Muscle layer of duodenum (tissue), 2 donors: ENCODE measurements around the gene FAM83F.
A peak's percentile ranks its signal among the peaks of the same experiment; 100 is the strongest.
"Not testable (repeated sequence)": the region's sequence is repeated elsewhere in the genome, so short reads cannot be mapped to it uniquely, and the experiment has no call there.

ENCODE experiments used
- H3K27ac ChIP-seq: one replicate; pipeline ENCODE4 v1.7.0; 2013; ENCODE audit warnings: mild to moderate bottlenecking, low read length
- H3K27me3 ChIP-seq: one replicate; pipeline ENCODE4 v1.7.0; 2013; ENCODE audit warnings: low read depth, mild to moderate bottlenecking, control low read depth, low read length
- H3K36me3 ChIP-seq, 2 donors: one replicate each; pipeline ENCODE4 v1.7.0; 2013; ENCODE audit warnings: low read length in 2 of 2, control low read depth in 1 of 2, mild to moderate bottlenecking in 1 of 2; ENCODE audit not compliant: insufficient read depth in 2 of 2, control insufficient read depth in 1 of 2
- H3K4me1 ChIP-seq, 2 donors: one replicate each; pipeline ENCODE4 v1.7.0; 2013; ENCODE audit warnings: low read length in 2 of 2, mild to moderate bottlenecking in 2 of 2, control low read depth in 1 of 2, moderate library complexity in 1 of 2; ENCODE audit not compliant: insufficient read depth in 2 of 2, control insufficient read depth in 1 of 2
- H3K4me3 ChIP-seq, 2 donors: one replicate each; pipeline ENCODE4 v1.7.0; 2013; ENCODE audit warnings: low read length in 2 of 2, low read depth in 1 of 2, mild to moderate bottlenecking in 1 of 2
- H3K9me3 ChIP-seq, 2 donors: one replicate each; pipeline ENCODE4 v1.7.0; 2013; ENCODE audit warnings: low read length in 2 of 2, control low read depth in 1 of 2, mild to moderate bottlenecking in 1 of 2; ENCODE audit not compliant: control insufficient read depth in 1 of 2
- donor health status: healthy.

The FAM83F gene

DNA sequence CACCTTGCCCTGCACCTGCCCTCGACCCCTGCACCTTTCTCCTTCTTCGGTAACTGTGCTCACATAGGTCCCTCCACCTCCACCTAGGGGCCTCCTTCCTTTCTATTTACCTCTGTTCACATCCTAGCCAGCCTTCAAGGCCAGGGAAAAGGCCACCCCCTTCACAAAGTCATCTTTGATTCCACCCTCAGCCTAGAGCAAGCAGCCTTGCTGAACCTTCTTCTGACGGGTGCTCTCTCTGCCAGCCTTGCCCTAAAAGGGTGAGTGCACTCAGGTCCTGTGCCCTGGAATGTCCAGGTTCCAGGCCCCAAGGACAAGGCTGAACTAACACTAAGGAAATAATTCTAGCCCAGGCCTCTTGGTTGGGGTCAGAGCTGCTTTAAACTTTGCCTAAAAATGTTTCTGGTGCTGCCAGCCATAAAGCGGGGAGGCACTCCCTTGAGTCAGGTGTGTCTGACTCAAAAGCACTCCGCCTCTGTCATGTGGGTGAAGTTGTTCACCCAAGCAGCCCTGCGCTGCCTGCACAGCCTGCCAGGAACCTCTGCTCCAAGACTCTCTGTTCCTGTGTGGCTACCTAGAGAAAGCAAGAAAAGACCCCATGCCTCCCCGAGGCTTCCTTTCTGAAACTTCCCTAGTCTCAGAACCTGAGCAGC, 9.2 kb upstream of the FAM83F start:
- H3K36me3 ChIP-seq, result no peaks in the 10 kb centered on the region

DNA sequence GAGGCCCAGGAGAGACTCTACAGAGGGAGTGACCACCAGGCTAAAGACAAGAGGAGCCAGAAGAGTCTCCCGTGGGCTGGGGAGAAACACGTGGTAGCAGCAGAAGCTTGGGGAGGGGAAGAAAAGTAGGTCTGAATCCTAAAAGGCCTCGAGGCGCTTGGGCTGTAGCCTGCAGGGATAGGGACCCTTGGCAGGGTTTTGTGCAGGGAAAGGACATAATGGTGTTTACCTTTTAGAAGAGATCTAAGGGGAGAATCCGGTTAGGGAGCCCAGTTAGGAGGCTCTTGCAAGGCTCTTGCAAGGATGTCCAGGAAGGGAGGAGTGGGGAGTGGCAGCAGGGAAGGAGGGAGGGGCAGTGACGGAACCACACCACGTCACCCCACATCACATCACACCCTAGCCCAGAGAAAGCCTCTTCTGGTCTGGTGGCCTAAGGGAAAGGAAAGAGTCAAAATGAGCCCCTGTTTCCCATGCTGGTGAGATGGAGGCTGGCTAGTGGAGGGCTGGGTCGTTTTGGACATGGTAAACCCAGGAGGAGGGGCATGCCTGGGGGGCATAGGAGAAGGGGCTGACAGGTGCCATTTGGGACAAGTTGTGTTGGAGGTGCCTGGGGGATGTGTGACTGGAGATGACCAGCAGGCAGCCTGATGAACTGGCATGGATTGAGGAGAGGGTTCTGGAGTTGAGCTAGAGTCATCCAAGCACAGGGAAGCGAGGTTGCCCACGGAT, 6.2 kb upstream of the FAM83F start:
- Histone ChIP-seq H3K27me3 (peaks cover under 1% of the 10 kb centered on the region), H3K36me3 (no peaks in the 10 kb centered on the region), H3K4me3 (no peak overlapping the region), H3K4me1 (no peaks in the 10 kb centered on the region), H3K27ac (no peak overlapping the region), H3K9me3 (no peaks in the 10 kb centered on the region)

More for the DNA sequence above, 9.2 kb upstream of the FAM83F start:
- no peak overlapping the region for H3K27ac ChIP-seq
- no peaks in the 10 kb centered on the region for H3K9me3 ChIP-seq
- H3K4me1 ChIP-seq, result no peaks in the 10 kb centered on the region
- no peaks in the 10 kb centered on the region for H3K27me3 ChIP-seq
- no peak overlapping the region for H3K4me3 ChIP-seq

DNA sequence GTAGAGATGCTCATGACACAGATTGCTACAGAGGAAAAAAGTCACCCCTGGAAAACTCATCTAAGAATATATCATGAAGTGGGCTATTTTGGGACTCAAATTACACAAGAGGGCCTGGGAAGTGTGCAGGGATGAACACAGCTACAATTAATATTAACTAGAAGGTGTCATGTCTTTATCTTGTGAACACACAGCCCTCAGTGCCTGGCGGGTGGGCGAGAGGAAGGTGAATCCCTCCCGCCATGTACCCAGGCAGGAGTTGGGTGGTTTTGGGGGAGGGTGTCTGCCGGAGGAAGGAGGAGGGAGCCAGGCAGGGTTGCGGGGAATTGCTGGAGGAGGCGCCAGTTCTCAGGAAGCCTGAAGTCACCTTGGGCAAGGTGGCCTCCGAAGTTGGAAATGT, 5.1 kb upstream of the FAM83F start:
- H3K27ac ChIP-seq, result no peak overlapping the region
- H3K27me3 ChIP-seq, result peaks cover 7% of the 10 kb centered on the region
- H3K4me1 ChIP-seq, result peaks cover 0 to 4% of the 10 kb centered on the region in 2 donors
- no peaks in the 10 kb centered on the region for H3K36me3 ChIP-seq
- H3K4me3 ChIP-seq, result no peak overlapping the region
- no peaks in the 10 kb centered on the region for H3K9me3 ChIP-seq

DNA sequence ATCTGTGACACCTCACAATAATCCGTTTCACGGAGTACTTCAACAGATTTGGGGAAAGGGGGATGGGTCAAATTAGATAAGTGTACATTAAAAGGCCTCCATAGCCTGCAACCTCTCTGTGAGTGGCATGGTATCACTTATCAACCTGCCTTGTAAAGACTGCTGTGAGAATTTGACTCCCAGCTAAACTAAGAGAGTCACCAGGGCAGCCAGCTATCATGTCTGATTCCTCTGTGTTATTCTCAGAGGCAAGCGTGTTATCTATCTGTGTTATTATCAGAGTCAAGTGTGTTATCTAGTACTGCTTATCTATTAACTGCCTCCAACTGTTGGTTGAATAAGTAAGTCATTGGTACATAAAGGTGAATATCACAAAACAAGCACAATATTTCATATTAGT, 4.1 kb upstream of the FAM83F start:
- Histone ChIP-seq H3K9me3 (no peaks in the 10 kb centered on the region), H3K27ac (no peak overlapping the region), H3K4me3 (no peak overlapping the region), H3K4me1 (peaks cover 0 to 4% of the 10 kb centered on the region in 2 donors), H3K36me3 (no peaks in the 10 kb centered on the region), H3K27me3 (peaks cover 13% of the 10 kb centered on the region)

DNA sequence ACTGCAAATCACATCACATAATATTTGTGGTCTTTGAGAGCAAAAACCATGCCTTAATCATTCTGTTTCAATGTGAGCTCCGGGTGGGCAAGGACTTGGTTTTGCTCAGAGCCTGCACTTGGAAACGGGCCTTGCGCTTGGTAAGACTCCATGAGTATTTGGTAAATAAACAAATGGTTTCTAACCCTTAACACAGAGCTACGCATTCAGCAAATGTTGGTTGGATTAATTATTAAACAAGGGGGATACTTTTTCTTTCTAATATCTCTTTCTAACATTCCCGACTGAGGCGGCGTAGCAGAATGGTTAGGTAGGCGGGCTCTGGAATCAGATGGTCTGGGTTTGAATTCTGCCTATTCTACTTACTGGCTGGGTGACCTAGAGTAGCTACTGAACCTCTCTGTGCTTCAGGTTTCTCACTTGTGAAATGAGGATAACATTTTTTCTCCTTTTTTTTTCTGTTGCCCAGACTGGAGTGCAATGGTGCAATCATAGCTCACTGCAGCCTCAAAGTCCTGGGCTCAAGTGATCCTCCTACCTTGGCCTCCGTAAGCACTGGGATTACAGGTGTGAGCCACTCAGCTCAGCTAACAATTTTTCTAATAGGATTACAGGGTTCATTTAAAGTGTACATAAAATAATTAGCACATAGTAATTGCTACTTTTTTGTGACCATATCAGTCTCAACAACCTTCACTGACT, 3.4 kb upstream of the FAM83F start:
- Histone ChIP-seq H3K4me3 (no peak overlapping the region), H3K9me3 (no peaks in the 10 kb centered on the region), H3K27ac (no peak overlapping the region), H3K4me1 (peaks cover 0 to 4% of the 10 kb centered on the region in 2 donors), H3K36me3 (no peaks in the 10 kb centered on the region), H3K27me3 (peaks cover 18% of the 10 kb centered on the region)

DNA sequence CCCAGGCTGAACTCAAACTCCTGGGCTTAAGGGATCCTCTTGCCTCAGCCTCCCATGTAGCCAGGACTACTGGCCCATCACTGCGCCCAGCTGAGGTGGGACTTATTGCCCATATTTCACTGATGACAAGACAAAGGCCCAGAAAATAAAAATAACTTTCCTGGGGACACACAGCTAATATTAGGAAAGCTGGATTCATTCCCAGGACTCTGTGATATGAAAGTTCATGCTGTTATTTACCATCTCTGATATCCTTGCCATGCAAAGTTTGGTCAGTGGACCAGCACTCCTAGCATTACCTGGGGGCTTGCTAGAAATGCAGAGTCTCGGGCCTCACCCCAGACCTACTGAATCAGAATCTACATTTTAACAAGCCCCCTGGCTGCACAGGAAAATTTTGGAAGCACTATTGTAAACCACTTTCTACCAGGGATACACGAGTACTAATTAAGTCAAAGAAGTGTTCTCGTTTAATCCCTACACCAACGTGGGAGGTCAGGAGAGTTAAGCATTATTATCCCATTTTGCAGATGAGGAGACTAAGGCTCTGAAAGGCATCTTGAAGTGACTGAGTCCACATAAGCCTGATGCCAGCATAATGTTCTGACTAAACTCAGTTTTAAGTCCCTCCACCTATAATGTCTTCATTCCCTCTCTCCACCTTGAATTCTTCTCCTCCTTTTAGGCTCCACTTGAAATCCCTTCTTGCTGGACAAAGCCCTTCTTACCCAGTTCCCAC, 2.5 kb upstream of the FAM83F start:
- Histone ChIP-seq H3K36me3 (no peaks in the 10 kb centered on the region), H3K4me1 (peaks cover 4 to 5% of the 10 kb centered on the region in 2 donors), H3K9me3 (no peaks in the 10 kb centered on the region), H3K27ac (no peak overlapping the region), H3K27me3 (peaks cover 18% of the 10 kb centered on the region), H3K4me3 (no peak overlapping the region)

DNA sequence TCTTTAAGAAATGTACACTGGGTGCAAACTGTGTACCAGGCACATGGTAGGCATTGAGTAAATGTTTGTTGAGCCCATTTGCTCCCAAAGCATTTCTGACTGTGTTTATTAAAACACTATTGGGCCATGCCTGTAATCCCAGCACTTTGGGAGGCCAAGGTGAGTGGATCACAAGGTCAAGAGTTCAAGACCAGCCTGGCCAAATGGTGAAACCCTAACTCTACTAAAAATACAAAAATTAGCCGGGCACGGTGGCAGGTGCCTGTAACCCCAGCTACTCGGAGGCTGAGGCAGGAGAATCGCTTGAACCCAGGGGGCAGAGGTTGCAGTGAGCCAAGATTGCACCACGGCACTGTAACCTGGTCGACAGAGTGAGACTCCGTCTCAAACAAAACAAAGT, 1.9 kb upstream of the FAM83F start:
- not testable (repeated sequence) for H3K36me3 ChIP-seq, H3K27ac ChIP-seq, H3K4me3 ChIP-seq, H3K4me1 ChIP-seq, H3K9me3 ChIP-seq
- H3K27me3 ChIP-seq, result peaks cover 21% of the 10 kb centered on the region

DNA sequence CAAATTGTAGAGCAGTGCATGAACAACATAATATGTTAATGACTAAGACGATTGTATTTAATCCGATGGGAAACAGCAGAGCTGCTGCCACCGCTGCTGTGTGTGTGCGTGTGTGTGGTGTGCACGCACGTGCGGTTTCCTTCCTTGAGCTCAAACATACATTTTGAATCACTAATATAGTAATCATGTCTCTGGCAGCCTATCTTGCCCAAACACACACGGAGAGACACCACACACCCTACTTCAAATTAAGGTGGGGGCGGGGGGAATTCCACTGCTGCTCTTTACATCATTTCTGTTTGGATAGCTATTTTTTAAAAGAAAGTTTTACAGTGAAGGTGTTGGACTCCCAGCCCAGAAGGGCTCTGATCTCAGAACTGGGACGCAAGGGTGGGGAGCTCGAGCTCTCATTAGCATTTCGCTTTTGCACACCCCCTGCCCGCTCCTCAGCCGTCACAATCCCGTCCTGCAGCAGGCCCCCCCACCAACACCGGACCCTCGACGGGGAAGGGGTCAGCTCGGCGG, 651 bp upstream of the FAM83F start:
- Histone ChIP-seq H3K4me3 (no peak overlapping the region), H3K4me1 (peaks cover 9 to 12% of the 10 kb centered on the region in 2 donors), H3K27me3 (peaks cover 22% of the 10 kb centered on the region), H3K27ac (no peak overlapping the region), H3K9me3 (no peaks in the 10 kb centered on the region), H3K36me3 (no peaks in the 10 kb centered on the region)

DNA sequence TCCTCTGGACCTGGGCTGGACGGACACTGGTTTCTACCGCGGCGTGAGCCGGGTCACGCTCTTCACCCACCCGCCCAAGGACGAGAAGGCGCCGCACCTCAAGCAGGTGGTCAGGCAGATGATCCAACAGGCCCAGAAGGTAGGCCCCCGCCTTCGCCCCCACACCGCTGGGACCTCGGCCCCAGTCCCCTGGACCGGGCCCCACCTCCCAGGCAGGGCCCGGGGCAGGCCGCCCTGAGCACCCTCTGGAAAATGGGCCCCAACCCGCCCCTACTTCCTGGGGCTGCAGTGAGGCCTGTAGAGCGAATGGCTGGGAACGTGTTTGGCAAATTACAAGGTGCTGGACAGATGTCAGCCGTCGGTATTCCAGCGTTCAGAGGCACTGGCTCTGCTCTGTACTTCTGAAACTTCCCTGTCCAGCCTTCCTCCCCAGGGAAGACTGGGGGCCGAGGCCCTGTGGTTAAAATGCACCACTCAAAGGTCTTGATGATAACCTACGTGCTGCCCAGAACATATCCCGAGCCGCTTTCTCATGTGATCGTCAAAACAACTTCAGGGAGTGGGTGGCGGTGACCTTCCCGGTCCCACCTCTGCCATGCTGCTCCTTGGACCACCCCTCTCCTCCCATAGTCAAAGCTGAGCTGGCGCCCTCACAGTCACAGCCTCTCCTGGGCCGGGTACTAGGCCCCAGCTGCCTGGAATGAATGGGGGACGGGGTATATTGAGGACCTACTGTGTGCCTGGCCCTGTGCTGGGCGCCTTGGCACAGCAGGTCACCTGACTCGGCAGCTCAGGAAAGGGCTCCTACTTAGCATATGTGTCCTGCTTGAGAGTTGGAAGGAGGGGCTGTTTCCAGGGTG, 869 bp downstream of the FAM83F start:
- Histone ChIP-seq H3K4me3 (peak overlapping the region in 1 of 2 donors; percentile 21), H3K4me1 (peaks cover 9 to 12% of the 10 kb centered on the region in 2 donors), H3K9me3 (no peaks in the 10 kb centered on the region), H3K27ac (no peak overlapping the region), H3K36me3 (no peaks in the 10 kb centered on the region), H3K27me3 (peaks cover 22% of the 10 kb centered on the region)

DNA sequence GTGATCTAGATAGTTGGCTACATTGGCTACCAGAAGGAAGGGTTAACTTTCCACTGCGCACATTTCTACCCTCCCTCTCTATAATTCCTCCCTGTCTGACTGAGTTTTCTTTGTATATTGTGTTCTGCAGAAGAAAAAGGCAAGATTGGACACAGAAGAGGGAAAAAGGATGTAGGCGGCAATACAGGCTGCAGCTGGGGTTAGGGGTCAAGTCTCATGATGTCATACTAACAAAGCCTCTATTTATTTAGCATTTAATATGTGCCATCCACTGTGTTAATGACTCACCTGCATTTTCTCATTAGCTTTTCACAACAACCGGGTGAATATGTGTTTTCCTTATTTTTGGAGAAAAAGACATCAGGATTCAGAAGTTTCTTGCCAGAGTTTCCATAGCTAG, 2.0 kb downstream of the FAM83F start:
- H3K4me1 ChIP-seq, result peaks cover 9 to 12% of the 10 kb centered on the region in 2 donors
- peaks cover 22% of the 10 kb centered on the region for H3K27me3 ChIP-seq
- H3K9me3 ChIP-seq, result no peaks in the 10 kb centered on the region
- no peak overlapping the region for H3K4me3 ChIP-seq
- no peak overlapping the region for H3K27ac ChIP-seq
- H3K36me3 ChIP-seq, result no peaks in the 10 kb centered on the region
